GM12874 (cell line): ENCODE results near the gene RBM20.

Source experiments
- CTCF ChIP-seq: IDR thresholded peaks from 2 replicates; pipeline ENCODE4 v1.5.1; 2011; ENCODE audit warnings: low read depth, mild to moderate bottlenecking, control low read depth, low read length, moderate library complexity; ENCODE audit not compliant: insufficient read depth

The RBM20 gene

DNA sequence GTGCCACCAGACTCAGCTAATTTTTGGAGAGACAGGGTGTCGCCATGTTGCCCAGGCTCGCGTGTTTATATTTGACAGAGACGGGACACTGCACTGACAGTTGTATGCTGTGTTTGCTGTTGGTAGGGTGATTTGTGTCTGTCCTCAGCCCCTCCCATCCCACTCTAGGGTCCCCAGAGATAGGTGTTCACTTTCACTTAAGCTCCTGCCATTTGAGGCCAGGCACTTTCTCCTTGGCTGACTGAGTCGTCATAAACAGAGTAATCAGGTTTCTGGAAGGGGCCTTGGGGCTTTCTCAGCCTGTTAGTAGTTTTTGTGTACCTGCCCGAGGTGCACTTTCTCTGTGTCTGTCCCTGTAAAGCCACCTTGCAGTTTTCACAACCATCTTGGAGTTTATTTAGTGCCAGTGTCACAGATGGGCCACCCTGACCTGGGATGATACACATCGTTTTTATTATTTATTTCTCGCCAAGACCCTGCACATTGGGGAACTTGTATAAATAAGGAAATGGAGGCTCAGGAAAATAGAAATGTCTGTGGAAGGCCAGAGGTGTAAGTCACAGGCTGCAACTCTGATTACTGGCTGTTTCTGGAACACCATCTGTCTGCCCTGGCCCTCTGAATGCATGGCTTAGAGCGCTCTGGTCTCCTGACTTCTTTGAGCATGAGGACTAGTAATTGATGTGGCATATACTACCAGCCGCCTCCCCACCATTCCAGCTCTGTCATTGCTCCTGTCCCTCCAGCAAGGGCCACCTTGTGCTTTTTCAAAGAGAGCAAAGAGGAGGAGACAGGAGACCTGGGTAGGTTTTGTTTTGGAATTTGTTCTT lies 145.7 kb downstream of the RBM20 start:
- no peak for TF ChIP-seq CTCF

GRCh38 chr10:110790913-110791506 lies 146.9 kb downstream of the RBM20 start:
- no peak for TF ChIP-seq CTCF

DNA sequence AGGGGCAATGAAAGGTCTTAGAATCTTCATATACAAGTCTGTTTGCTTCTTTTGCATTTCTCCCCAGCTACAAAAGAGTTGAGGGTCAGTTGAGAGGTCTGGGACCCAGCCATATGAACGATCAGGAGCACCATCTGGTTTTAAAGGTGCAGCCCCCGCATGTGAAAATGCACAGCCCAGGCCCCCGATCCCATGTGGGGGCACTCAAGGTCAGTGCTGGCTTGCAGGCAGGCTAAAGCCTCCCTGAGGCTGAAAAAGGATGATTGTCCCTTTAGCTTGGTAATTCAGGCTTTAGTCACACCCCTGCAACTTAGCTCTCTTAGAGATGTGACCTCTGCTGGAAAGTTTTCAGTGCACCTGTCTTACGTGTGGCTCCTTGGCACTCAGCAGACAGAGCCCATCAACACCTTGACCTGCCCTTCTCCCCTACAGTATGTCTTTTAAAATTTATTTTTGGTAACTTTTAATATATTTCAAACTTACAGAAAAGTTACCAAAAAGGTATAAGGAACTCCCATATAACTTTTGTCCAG lies 147.5 kb downstream of the RBM20 start:
- no peak for TF ChIP-seq CTCF

DNA sequence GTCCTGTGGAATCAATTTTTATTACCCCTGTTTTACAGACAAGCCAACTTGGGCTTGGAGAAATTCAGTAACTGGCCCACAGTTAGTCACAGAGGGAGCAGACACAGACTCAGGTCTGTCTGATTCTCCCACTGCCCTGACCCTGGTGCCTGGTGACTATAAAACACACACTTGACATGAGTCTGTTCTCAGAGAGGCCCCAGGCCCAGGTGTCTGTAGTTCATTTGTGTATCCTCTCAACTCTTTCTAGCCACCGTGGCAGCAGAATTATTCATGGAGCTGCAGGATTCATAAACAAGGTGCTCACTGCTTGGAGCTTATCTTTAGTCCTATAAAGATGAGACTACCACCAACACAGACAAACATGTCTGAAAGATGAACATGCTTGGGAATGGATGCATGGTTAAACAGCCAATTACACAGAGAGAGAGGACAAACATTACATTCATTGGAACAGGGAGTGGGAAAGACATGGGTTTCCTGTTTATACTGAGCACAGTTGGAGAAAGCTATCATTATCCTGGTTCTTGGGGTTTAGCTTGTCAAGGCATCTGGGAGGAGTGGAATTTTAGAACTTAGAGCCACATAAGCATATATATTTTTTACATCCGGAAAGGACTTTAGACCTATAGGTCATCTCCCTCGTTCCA lies 148.5 kb downstream of the RBM20 start:
- no peak for TF ChIP-seq CTCF

DNA sequence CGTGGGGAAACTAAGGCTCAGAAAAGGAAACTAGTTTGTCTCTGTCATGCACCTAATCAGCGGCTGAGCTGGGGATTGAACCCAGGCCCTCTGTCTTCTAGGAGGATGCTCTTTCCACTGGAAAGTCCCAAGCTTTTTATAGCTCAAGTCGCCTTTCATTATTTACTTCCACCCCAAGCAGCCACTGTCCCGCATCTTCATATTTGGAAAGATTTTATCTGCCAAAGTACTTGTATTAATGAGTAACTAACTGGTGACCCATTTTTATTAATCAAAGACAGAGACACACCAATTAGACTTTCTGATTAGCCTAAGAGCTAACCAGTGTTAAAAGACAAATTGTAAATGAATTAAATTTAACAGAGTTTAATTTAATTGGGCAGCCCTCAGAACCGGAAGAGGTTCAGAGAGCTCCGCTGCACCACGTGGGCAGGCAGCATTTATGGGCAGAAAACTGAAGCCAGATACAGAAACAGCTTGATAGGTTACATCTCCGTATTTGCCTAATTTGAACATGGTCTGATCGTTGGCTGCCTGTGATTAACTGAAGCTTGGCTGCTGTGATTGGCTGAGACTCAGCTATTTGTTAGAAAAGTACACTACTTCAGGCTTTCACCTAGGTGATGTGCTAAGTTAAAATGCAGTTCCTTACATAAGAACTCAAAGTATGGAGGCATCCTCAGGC lies 149.1 kb downstream of the RBM20 start:
- no peak for TF ChIP-seq CTCF

- TF ChIP-seq CTCF = no peak
Observed at GRCh38 chr10:110793886-110794285, 149.8 kb downstream of the RBM20 start.

GRCh38 chr10:110794808-110795207 lies 150.7 kb downstream of the RBM20 start:
- TF ChIP-seq CTCF = no peak
